Measurements from ENCODE around the gene CDC42. TPM values are rescaled to one million over a fixed set of nuclear protein-coding genes. Genes with fewer than 3 reads are reported as not detected.
A peak's percentile ranks its signal among the peaks of the same experiment; 100 is the strongest.

The CDC42 gene
- total and polyA plus RNA-seq, 2 of the 13 experiments (the other 11 are each of a cell fraction or from before 2014, with no cell fraction given) = 138 to 237 TPM

GRCh38 chr1:22052115-22053016, at the start of gene CDC42 (continued):
- TF ChIP-seq PCBP2 (optimal IDR thresholded peaks at IDR 0.05; ENCODE audit: low read depth, low read length, poor library complexity, severe bottlenecking) (no peak), TBL1XR1 (IDR thresholded peaks at IDR 0.05; ENCODE audit: borderline replicate concordance, low read length, partially characterized antibody) (no peak), NRL (CRISPR knock-in tag; IDR thresholded peaks at IDR 0.05; ENCODE audit: borderline replicate concordance) (0 out of 2 replicates have a peak, but pooled peaks have one; percentile 35), POGK (CRISPR knock-in tag; conservative IDR thresholded peaks at IDR 0.05) (peak; percentile 62; the same call in 1 of the 2 replicates), ZNF616 (CRISPR knock-in tag; IDR thresholded peaks at IDR 0.05; ENCODE audit: low read depth) (peak; percentile 87; the same call in 1 of the 2 replicates), SOX13 (IDR thresholded peaks at IDR 0.05) (no peak), SOX13 (CRISPR knock-in tag; conservative IDR thresholded peaks at IDR 0.05 in 1 of 2, IDR thresholded peaks at IDR 0.05 in 1 of 2) (no peak; a peak in 1 of 4 replicates), ZIK1 (CRISPR knock-in tag; IDR thresholded peaks at IDR 0.05; ENCODE audit: borderline replicate concordance, low read depth) (0 out of 2 replicates have a peak, but pooled peaks have one; percentile 65), GTF3A (CRISPR knock-in tag; conservative IDR thresholded peaks at IDR 0.05) (0 out of 2 replicates have a peak, but pooled peaks have one; percentile 49), BRCA1 (CRISPR knock-in tag; IDR thresholded peaks at IDR 0.05) (no peak), FOXC1 (CRISPR knock-in tag; IDR thresholded peaks at IDR 0.05; ENCODE audit: borderline replicate concordance) (no peak), RFX3 (CRISPR knock-in tag; IDR thresholded peaks at IDR 0.05) (no peak), CENPT (CRISPR knock-in tag; IDR thresholded peaks at IDR 0.05; ENCODE audit: low read depth) (no peak; the same call in 1 of the 2 replicates), MAF1 (CRISPR knock-in tag; IDR thresholded peaks at IDR 0.05; ENCODE audit: borderline replicate concordance) (no peak), ZNF512 (CRISPR knock-in tag; IDR thresholded peaks at IDR 0.05) (0 out of 2 replicates have a peak, but pooled peaks have one; percentile 76), PTBP1 (IDR thresholded peaks at IDR 0.05; ENCODE audit: low read depth, low read length, poor library complexity, severe bottlenecking) (no peak), ZBTB34 (CRISPR knock-in tag; IDR thresholded peaks at IDR 0.05) (0 out of 2 replicates have a peak, but pooled peaks have one; percentile 54), EP300 (IDR thresholded peaks at IDR 0.05; ENCODE audit: low read depth in 2 of 2, low read length in 2 of 2) (peak in 1 of 2 experiments; percentile 61; a peak in 2 of 4 replicates), EP300 (CRISPR knock-in tag; IDR thresholded peaks at IDR 0.05; ENCODE audit: borderline replicate concordance) (no peak), FOXA3 (CRISPR knock-in tag; IDR thresholded peaks at IDR 0.05) (peak; percentile 54), ZNF564 (CRISPR knock-in tag; IDR thresholded peaks at IDR 0.05) (0 out of 2 replicates have a peak, but pooled peaks have one; percentile 17), GPN1 (CRISPR knock-in tag; IDR thresholded peaks at IDR 0.05; ENCODE audit: borderline replicate concordance) (no peak), ZNF274 (CRISPR knock-in tag; IDR thresholded peaks at IDR 0.05) (0 out of 2 replicates have a peak, but pooled peaks have one; percentile 43), CEBPB (IDR thresholded peaks at IDR 0.05; ENCODE audit: borderline replicate concordance, low read depth, low read length) (no peak)

Data from HepG2 (cell line).